Measurements from ENCODE around the gene IFI16. TPM values are rescaled to one million over a fixed set of nuclear protein-coding genes. Genes with fewer than 3 reads are reported as not detected.

Gene IFI16
- total and polyA plus RNA-seq, 2 of the 4 experiments (the other 2 are of a cell fraction): 45.0 to 65.3 TPM

GRCh38 chr1:159000625-159001024, 9.1 kb upstream of the IFI16 start:
- H3K4me3 ChIP-seq (ENCODE audit: insufficient read depth, low read depth, low read length): no peak overlapping the region
- dilution Hi-C loops (cut with HindIII; ENCODE audit: low sequenced_read_pairs, unreplicated experiment): no loop called here
- ATAC-seq (ENCODE audit: low read depth) (peak; percentile 52), DNase-seq (peak; percentile 94)
- H4K91ac ChIP-seq (ENCODE audit: insufficient read depth, low read depth, low read length): no peak overlapping the region
- H2AK5ac ChIP-seq (ENCODE audit: low read depth, low read length): no peak overlapping the region
- in situ Hi-C loops (cut with MboI; ENCODE audit: low sequenced_read_pairs): loop anchor here (10.0 kb wide), 1 partner anchor 1036 kb away; no protein-coding TSS in a partner anchor
- H2BK15ac ChIP-seq (ENCODE audit: low read depth, low read length): no peak overlapping the region
- H3K9me3 ChIP-seq (ENCODE audit: control insufficient read depth, insufficient read depth, low read length): no peaks in the 10 kb centered on the region
- H2AFZ ChIP-seq (replicated peaks; ENCODE audit: low read length, poor library complexity): no peak overlapping the region
- H3K27ac ChIP-seq (ENCODE audit: insufficient read depth, low read length): no peak overlapping the region
- H4K8ac ChIP-seq (ENCODE audit: low read depth in 2 of 2, low read length in 2 of 2): no peak overlapping the region; a peak in 1 of 4 replicates
- H3K79me1 ChIP-seq (ENCODE audit: low read depth in 1 of 2, low read length in 2 of 2): no peaks in the 10 kb centered on the region
- H2BK120ac ChIP-seq (ENCODE audit: low read depth, low read length): no peak overlapping the region
- H3K36me3 ChIP-seq (ENCODE audit: control insufficient read depth, insufficient read depth, low read length): no peaks in the 10 kb centered on the region
- WGBS, 2 experiments (ENCODE audit: extremely low coverage in 2 of 2, insufficient read length in 1 of 2): no CpG with 5 or more reads among the region's 1 CpG
- no peak overlapping the region for H3K23ac ChIP-seq (ENCODE audit: low read depth, low read length)
- no TSS peak for BruUV-seq (replicated peaks)
- CTCF ChIA-PET: interaction anchor here (0.7 to 1.2 kb wide), 3 partner anchors 9 to 72 kb away, joined by 3 read pairs; partner anchors contain the start of gene IFI16
- no peak overlapping the region for H3K18ac ChIP-seq (ENCODE audit: low read depth, low read length)
- no peaks in the 10 kb centered on the region for H3K9me1 ChIP-seq (ENCODE audit: insufficient read depth, low read length)
- H3K56ac ChIP-seq (ENCODE audit: extremely low read depth, insufficient read depth, low read length): no peak overlapping the region
- H2AK9ac ChIP-seq (replicated peaks; ENCODE audit: low read depth, low read length, poor library complexity): no peak overlapping the region
- H4K20me1 ChIP-seq (ENCODE audit: insufficient read depth, low read length): no peaks in the 10 kb centered on the region
- no peak overlapping the region for H3K9ac ChIP-seq (ENCODE audit: low read depth, low read length)
- peak overlapping the region; percentile 87 for H2BK5ac ChIP-seq (ENCODE audit: low read depth, low read length, poor library complexity, severe bottlenecking)
- TF ChIP-seq MXI1 (IDR thresholded peaks at IDR 0.05; ENCODE audit: borderline replicate concordance, low read depth, low read length): no peak
- peak; percentile 50; the same call in 1 of the 2 replicates for TF ChIP-seq MAZ (IDR thresholded peaks at IDR 0.05; ENCODE audit: borderline replicate concordance, low read depth, low read length)
- peak; percentile 64; the same call in 1 of the 2 replicates for TF ChIP-seq FOS (IDR thresholded peaks at IDR 0.05; ENCODE audit: low read depth, low read length)
- TF ChIP-seq, protein P1, sequence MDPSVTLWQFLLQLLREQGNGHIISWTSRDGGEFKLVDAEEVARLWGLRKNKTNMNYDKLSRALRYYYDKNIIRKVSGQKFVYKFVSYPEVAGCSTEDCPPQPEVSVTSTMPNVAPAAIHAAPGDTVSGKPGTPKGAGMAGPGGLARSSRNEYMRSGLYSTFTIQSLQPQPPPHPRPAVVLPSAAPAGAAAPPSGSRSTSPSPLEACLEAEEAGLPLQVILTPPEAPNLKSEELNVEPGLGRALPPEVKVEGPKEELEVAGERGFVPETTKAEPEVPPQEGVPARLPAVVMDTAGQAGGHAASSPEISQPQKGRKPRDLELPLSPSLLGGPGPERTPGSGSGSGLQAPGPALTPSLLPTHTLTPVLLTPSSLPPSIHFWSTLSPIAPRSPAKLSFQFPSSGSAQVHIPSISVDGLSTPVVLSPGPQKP (IDR thresholded peaks at IDR 0.05; ENCODE audit: borderline replicate concordance, low read depth, low read length): no peak
- TF ChIP-seq CTCF (conservative IDR thresholded peaks at IDR 0.05; ENCODE audit: low read depth, low read length): no peak
- no peak for TF ChIP-seq RCOR1 (IDR thresholded peaks at IDR 0.05; ENCODE audit: insufficient replicate concordance, low read length)
- no peak for TF ChIP-seq BHLHE40 (IDR thresholded peaks at IDR 0.05; ENCODE audit: low read depth, low read length)
- no peak for TF ChIP-seq RAD21 (IDR thresholded peaks at IDR 0.05; ENCODE audit: low read length)
- TF ChIP-seq RFX5 (IDR thresholded peaks at IDR 0.05; ENCODE audit: low read depth, low read length): no peak
- peak overlapping the region; percentile 16 for H3K4me2 ChIP-seq (ENCODE audit: low read depth, low read length)
- no peak overlapping the region for H3K4ac ChIP-seq (ENCODE audit: low read depth, low read length)
- H2BK20ac ChIP-seq (ENCODE audit: low read depth, low read length): no peak overlapping the region
- no peak overlapping the region for H4K5ac ChIP-seq (ENCODE audit: low read depth, low read length)
- peaks cover 3% of the 10 kb centered on the region for H3K4me1 ChIP-seq (ENCODE audit: control insufficient read depth, insufficient read depth, low read length)
- no peaks in the 10 kb centered on the region for H3K27me3 ChIP-seq (ENCODE audit: control insufficient read depth, insufficient read depth, low read length)
- POLR2A ChIA-PET (ENCODE audit: unreplicated experiment): interaction anchor here (0.6 to 1.4 kb wide), 2 partner anchors 9 to 271 kb away, joined by 3 to 7 read pairs; partner anchors contain the start of gene IFI16
- intact Hi-C loops (cut with micrococcal nuclease): loop anchor here (1.0 to 2.0 kb wide), 2 partner anchors 9 to 1032 kb away; partner anchors contain the start of gene IFI16
- H3K14ac ChIP-seq (replicated peaks; ENCODE audit: low read depth, low read length): no peak overlapping the region
